Activated T-helper 17 cell treated with anti-CD3 and anti-CD28 coated beads, Interleukin-2, amount 50 U/mL, for 72 hours (primary cell): ENCODE data around the gene PTPRJ. TPM values are rescaled to one million over a fixed set of nuclear protein-coding genes. Genes with fewer than 3 reads are reported as not detected.
A peak's percentile ranks its signal among the peaks of the same experiment; 100 is the strongest.
"Not testable (repeated sequence)": the region's sequence is repeated elsewhere in the genome, so short reads cannot be mapped to it uniquely, and the experiment has no call there.

Experiments used
- ATAC-seq: fragments of 150-1000 bp; cut with Tn5 transposase; replicated peaks from 2 replicates; pipeline ENCODE4 v1.10.0; 2021; ENCODE audit warnings: mild to moderate bottlenecking, moderate library complexity
- H3K27ac Mint-ChIP-seq: one replicate; pipeline ENCODE4 v1.8.0; 2022; ENCODE audit warnings: mixed read lengths
- H3K27me3 Mint-ChIP-seq: one replicate; pipeline ENCODE4 v1.8.0; 2022; ENCODE audit warnings: mixed read lengths
- H3K36me3 Mint-ChIP-seq: one replicate; pipeline ENCODE4 v1.8.0; 2022; ENCODE audit warnings: low read depth, mild to moderate bottlenecking, mixed read lengths
- H3K4me1 Mint-ChIP-seq: one replicate; pipeline ENCODE4 v1.8.0; 2022; ENCODE audit warnings: mixed read lengths
- H3K4me3 Mint-ChIP-seq: one replicate; pipeline ENCODE4 v1.8.0; 2022; ENCODE audit warnings: mild to moderate bottlenecking, mixed read lengths
- H3K9me3 Mint-ChIP-seq: one replicate; pipeline ENCODE4 v1.8.0; 2022; ENCODE audit warnings: mixed read lengths
- total RNA-seq, 2 donors: library from RNA; stranded (reverse); gene quantifications; one replicate each; pipeline ENCODE4 v1.2.3, GENCODE V29; 2022

Gene PTPRJ
- total RNA-seq, 2 donors from 2014 or later = 36.1 to 52.8 TPM

- Mint-ChIP-seq H3K36me3 (peaks cover 56% of the 10 kb centered on the region), H3K4me3 (no peak overlapping the region), H3K27me3 (no peaks in the 10 kb centered on the region), H3K27ac (no peak overlapping the region), H3K9me3 (no peaks in the 10 kb centered on the region), H3K4me1 (peaks cover 4% of the 10 kb centered on the region)
- ATAC-seq = no peak
These were observed 188.5 kb downstream of the PTPRJ start for GRCh38 chr11:48168815-48169214.

GRCh38 chr11:48169259-48169658 is 188.9 kb downstream of the PTPRJ start:
- H3K36me3 Mint-ChIP-seq = peaks cover 52% of the 10 kb centered on the region
- no peaks in the 10 kb centered on the region for H3K9me3 Mint-ChIP-seq
- no peak for ATAC-seq
- H3K27ac Mint-ChIP-seq = no peak overlapping the region
- no peak overlapping the region for H3K4me3 Mint-ChIP-seq
- no peaks in the 10 kb centered on the region for H3K27me3 Mint-ChIP-seq
- H3K4me1 Mint-ChIP-seq = peaks cover 4% of the 10 kb centered on the region

GRCh38 chr11:48169717-48170116 is 189.4 kb downstream of the PTPRJ start:
- Mint-ChIP-seq H3K36me3 (peaks cover 47% of the 10 kb centered on the region), H3K4me3 (no peak overlapping the region)

GRCh38 chr11:48170241-48171233 is 190.2 kb downstream of the PTPRJ start:
- H3K4me1 Mint-ChIP-seq = peaks cover 4% of the 10 kb centered on the region
- H3K9me3 Mint-ChIP-seq = no peaks in the 10 kb centered on the region
- H3K27me3 Mint-ChIP-seq = no peaks in the 10 kb centered on the region
- ATAC-seq = peak; percentile 58
- peaks cover 39% of the 10 kb centered on the region for H3K36me3 Mint-ChIP-seq
- H3K4me3 Mint-ChIP-seq = no peak overlapping the region
- H3K27ac Mint-ChIP-seq = peak overlapping the region; percentile 31

More at GRCh38 chr11:48169717-48170116, 189.4 kb downstream of the PTPRJ start:
- no peaks in the 10 kb centered on the region for H3K9me3 Mint-ChIP-seq
- no peak overlapping the region for H3K27ac Mint-ChIP-seq
- no peak for ATAC-seq
- no peaks in the 10 kb centered on the region for H3K27me3 Mint-ChIP-seq
- H3K4me1 Mint-ChIP-seq = peaks cover 4% of the 10 kb centered on the region

- Mint-ChIP-seq H3K4me3 (no peak overlapping the region), H3K4me1 (peaks cover 4% of the 10 kb centered on the region), H3K9me3 (no peaks in the 10 kb centered on the region), H3K36me3 (peaks cover 14% of the 10 kb centered on the region), H3K27me3 (no peaks in the 10 kb centered on the region), H3K27ac (no peak overlapping the region)
- ATAC-seq = peak; percentile 72
These were observed 192.7 kb downstream of the PTPRJ start for GRCh38 chr11:48172818-48173609.

- Mint-ChIP-seq H3K4me3 (no peak overlapping the region), H3K36me3 (no peaks in the 10 kb centered on the region), H3K9me3 (no peaks in the 10 kb centered on the region), H3K27ac (no peak overlapping the region), H3K4me1 (no peaks in the 10 kb centered on the region), H3K27me3 (no peaks in the 10 kb centered on the region)
- no peak for ATAC-seq
These were observed 197.3 kb downstream of the PTPRJ start for GRCh38 chr11:48177661-48178060.

- H3K27me3 Mint-ChIP-seq = no peaks in the 10 kb centered on the region
- no peaks in the 10 kb centered on the region for H3K4me1 Mint-ChIP-seq
- no peaks in the 10 kb centered on the region for H3K36me3 Mint-ChIP-seq
- ATAC-seq = no peak
- no peak overlapping the region for H3K4me3 Mint-ChIP-seq
- no peaks in the 10 kb centered on the region for H3K9me3 Mint-ChIP-seq
- no peak overlapping the region for H3K27ac Mint-ChIP-seq
These were observed 200.3 kb downstream of the PTPRJ start for GRCh38 chr11:48180627-48181026.

GRCh38 chr11:48182860-48183526 is 202.6 kb downstream of the PTPRJ start:
- Mint-ChIP-seq H3K27me3 (no peaks in the 10 kb centered on the region), H3K9me3 (no peaks in the 10 kb centered on the region), H3K4me3 (no peak overlapping the region), H3K27ac (no peak overlapping the region), H3K4me1 (no peaks in the 10 kb centered on the region), H3K36me3 (no peaks in the 10 kb centered on the region)
- no peak for ATAC-seq

GRCh38 chr11:48184452-48184851 is 204.1 kb downstream of the PTPRJ start:
- no peaks in the 10 kb centered on the region for H3K4me1 Mint-ChIP-seq
- H3K4me3 Mint-ChIP-seq = no peak overlapping the region
- H3K36me3 Mint-ChIP-seq = no peaks in the 10 kb centered on the region
- no peak for ATAC-seq
- no peaks in the 10 kb centered on the region for H3K27me3 Mint-ChIP-seq
- peaks cover 5% of the 10 kb centered on the region for H3K9me3 Mint-ChIP-seq
- no peak overlapping the region for H3K27ac Mint-ChIP-seq

- Mint-ChIP-seq H3K4me3 (peak overlapping the region; percentile 71), H3K27ac (peak overlapping the region; percentile 76), H3K4me1 (peaks cover 14% of the 10 kb centered on the region), H3K9me3 (peaks cover 10% of the 10 kb centered on the region)
- not testable (repeated sequence) for H3K27me3 Mint-ChIP-seq, ATAC-seq, H3K36me3 Mint-ChIP-seq
These were observed 210.7 kb downstream of the PTPRJ start for GRCh38 chr11:48190906-48191654.

- H3K27me3 Mint-ChIP-seq = no peaks in the 10 kb centered on the region
- H3K4me3 Mint-ChIP-seq = no peak overlapping the region
- no peaks in the 10 kb centered on the region for H3K36me3 Mint-ChIP-seq
- no peak overlapping the region for H3K27ac Mint-ChIP-seq
- H3K9me3 Mint-ChIP-seq = peaks cover 18% of the 10 kb centered on the region
- H3K4me1 Mint-ChIP-seq = peaks cover 14% of the 10 kb centered on the region
- peak; percentile 24 for ATAC-seq
These were observed 213.5 kb downstream of the PTPRJ start for GRCh38 chr11:48193876-48194275.

GRCh38 chr11:48207881-48208280 is 227.5 kb downstream of the PTPRJ start:
- Mint-ChIP-seq H3K36me3 (no peaks in the 10 kb centered on the region), H3K4me1 (no peaks in the 10 kb centered on the region), H3K27me3 (peaks cover 9% of the 10 kb centered on the region), H3K4me3 (no peak overlapping the region), H3K9me3 (no peaks in the 10 kb centered on the region), H3K27ac (no peak overlapping the region)
- no peak for ATAC-seq

- no peaks in the 10 kb centered on the region for H3K36me3 Mint-ChIP-seq
- no peak for ATAC-seq
- H3K4me1 Mint-ChIP-seq = no peaks in the 10 kb centered on the region
- H3K9me3 Mint-ChIP-seq = no peaks in the 10 kb centered on the region
- H3K27ac Mint-ChIP-seq = no peak overlapping the region
- no peak overlapping the region for H3K4me3 Mint-ChIP-seq
- peaks cover 9% of the 10 kb centered on the region for H3K27me3 Mint-ChIP-seq
These were observed 229.7 kb downstream of the PTPRJ start for GRCh38 chr11:48210052-48210451.

GRCh38 chr11:48216510-48216909 is 236.2 kb downstream of the PTPRJ start, which contains the start of gene OR4B1:
Gene OR4B1, plus strand, starts transcription at chr11:48216810. Its CDS starts 0 bp downstream, at chr11:48216810.
- H3K36me3 Mint-ChIP-seq = no peaks in the 10 kb centered on the region
- ATAC-seq = no peak
- no peaks in the 10 kb centered on the region for H3K27me3 Mint-ChIP-seq
- H3K4me3 Mint-ChIP-seq = no peak within 1 kb of the TSS
- H3K27ac Mint-ChIP-seq = no peak within 1 kb of the TSS
- no peaks in the 10 kb centered on the region for H3K4me1 Mint-ChIP-seq
- no peaks in the 10 kb centered on the region for H3K9me3 Mint-ChIP-seq
